HG03469 (cell line): ENCODE measurements around the gene ASB10.

Source experiments
- ATAC-seq: cut with Tn5 transposase; IDR thresholded peaks from one replicate; pipeline ENCODE4 v1.9.1; 2021; ENCODE audit warnings: mild to moderate bottlenecking, moderate library complexity, moderate number of reproducible peaks; ENCODE audit not compliant: unreplicated experiment

ASB10 gene

GRCh38 chr7:151210087-151210854, 23.2 kb upstream of the ASB10 start, which contains the start of gene H2BK1:
Gene H2BK1, minus strand, starts transcription at chr7:151210488. Its CDS starts 170 bp downstream, at chr7:151210318.
- no peak for ATAC-seq

- no peak for ATAC-seq
These were observed 22.5 kb upstream of the ASB10 start for GRCh38 chr7:151209588-151209987.

- ATAC-seq, result no peak
These were observed 21.3 kb upstream of the ASB10 start for GRCh38 chr7:151208253-151208862.

- no peak for ATAC-seq
These were observed 20.8 kb upstream of the ASB10 start for GRCh38 chr7:151207804-151208203.

GRCh38 chr7:151207315-151207714, 20.3 kb upstream of the ASB10 start:
- ATAC-seq, result no peak

- no peak for ATAC-seq
These were observed 19.9 kb upstream of the ASB10 start for GRCh38 chr7:151206914-151207313.

GRCh38 chr7:151205730-151206129, 18.7 kb upstream of the ASB10 start:
- ATAC-seq, result no peak

GRCh38 chr7:151204383-151205032, 17.5 kb upstream of the ASB10 start:
- ATAC-seq, result no peak

GRCh38 chr7:151202836-151203235, 15.8 kb upstream of the ASB10 start:
- ATAC-seq, result no peak

GRCh38 chr7:151201751-151202150, 14.7 kb upstream of the ASB10 start:
- ATAC-seq, result no peak

- ATAC-seq, result no peak
These were observed 14.3 kb upstream of the ASB10 start for GRCh38 chr7:151201344-151201743.

GRCh38 chr7:151198945-151199848, 12.1 kb upstream of the ASB10 start:
- no peak for ATAC-seq

GRCh38 chr7:151197932-151198331, 10.9 kb upstream of the ASB10 start:
- no peak for ATAC-seq

GRCh38 chr7:151195616-151196450, 8.8 kb upstream of the ASB10 start:
- ATAC-seq, result no peak

GRCh38 chr7:151194188-151194587, 7.1 kb upstream of the ASB10 start:
- no peak for ATAC-seq

GRCh38 chr7:151193203-151193978, 6.3 kb upstream of the ASB10 start:
- no peak for ATAC-seq

- ATAC-seq, result no peak
These were observed 5.0 kb upstream of the ASB10 start for GRCh38 chr7:151192002-151192539.

GRCh38 chr7:151191544-151191943, 4.5 kb upstream of the ASB10 start:
- no peak for ATAC-seq

- ATAC-seq, result no peak
These were observed 2.0 kb upstream of the ASB10 start for GRCh38 chr7:151189038-151189437.
